K562 (cell line): Measurements from ENCODE around the gene LAPTM5. TPM values are rescaled to one million over a fixed set of nuclear protein-coding genes. Genes with fewer than 3 reads are reported as not detected.
A peak's percentile ranks its signal among the peaks of the same experiment; 100 is the strongest.

Source experiments
- CBX8 ChIP-seq: fragments of 200-600 bp; sonication (generic); IDR thresholded peaks from 2 replicates; pipeline ENCODE4 v1.6.1; 2012; ENCODE audit warnings: borderline replicate concordance, mixed run types, low read depth, mild to moderate bottlenecking, moderate library complexity, mixed read lengths, low read length, control low read depth, inconsistent platforms; ENCODE audit not compliant: poor library complexity, severe bottlenecking; ENCODE audit errors: extremely low read depth
- CHD2 ChIP-seq: IDR thresholded peaks from 2 replicates; pipeline ENCODE4 v1.6.1; 2011; ENCODE audit warnings: low read depth, low read length
- CTBP1 ChIP-seq: fragments of 450-650 bp; IDR thresholded peaks from 2 replicates; pipeline ENCODE4 v1.6.1; 2016; ENCODE audit warnings: borderline replicate concordance
- ESRRB ChIP-seq: fragments of 250-450 bp; sonication (Bioruptor Pico); IDR thresholded peaks from 2 replicates; pipeline ENCODE4 v1.5.0; 2020; ENCODE audit warnings: mild to moderate bottlenecking, moderate library complexity, borderline replicate concordance
- GABPB1 ChIP-seq: sonication (generic); formaldehyde crosslinking; IDR thresholded peaks from 2 replicates; pipeline ENCODE4 v1.8.0; 2022; ENCODE audit warnings: mild to moderate bottlenecking, missing genetic modification reagents
- HNRNPUL1 ChIP-seq: fragments of 200-400 bp; formaldehyde crosslinking; IDR thresholded peaks from 2 replicates; pipeline ENCODE4 v1.6.1; 2017; ENCODE audit warnings: low read length
- MAFG ChIP-seq: fragments of 450-650 bp; conservative IDR thresholded peaks from 2 replicates; pipeline ENCODE4 v1.6.1; 2016; ENCODE audit warnings: missing genetic modification characterization, missing compliant biosample characterization
- MAZ ChIP-seq, 2 experiments: fragments of 450-650 bp in 1 of 2; sonication (generic) in 1 of 2; formaldehyde crosslinking; IDR thresholded peaks in 1 of 2; conservative IDR thresholded peaks in 1 of 2; 2 replicates each; pipeline versions ENCODE4 v1.4.0 to v1.5.0; 2020; ENCODE audit warnings: mild to moderate bottlenecking in 1 of 2, missing genetic modification reagents in 1 of 2
- MEF2A ChIP-seq: IDR thresholded peaks from 2 replicates; pipeline ENCODE4 v1.6.1; 2011; ENCODE audit warnings: low read depth, mild to moderate bottlenecking, low read length, moderate library complexity; ENCODE audit not compliant: control insufficient read depth
- NELFE ChIP-seq: IDR thresholded peaks from 2 replicates; pipeline ENCODE4 v1.6.1; 2011; ENCODE audit warnings: mild to moderate bottlenecking; ENCODE audit not compliant: insufficient read depth, insufficient read length
- NFATC3 ChIP-seq: fragments of 450-650 bp; IDR thresholded peaks from 2 replicates; pipeline ENCODE4 v1.6.1; 2017; ENCODE audit warnings: mild to moderate bottlenecking
- PKNOX1 ChIP-seq: fragments of 450-650 bp; IDR thresholded peaks from 2 replicates; pipeline ENCODE4 v1.6.1; 2016
- PRMT5 ChIP-seq: sonication (generic); formaldehyde crosslinking; IDR thresholded peaks from 2 replicates; pipeline ENCODE4 v1.5.0; 2020; ENCODE audit warnings: missing genetic modification reagents
- SMAD4 ChIP-seq: fragments of 250-450 bp; sonication (Bioruptor Pico); conservative IDR thresholded peaks from 2 replicates; pipeline ENCODE4 v1.8.0; 2021; ENCODE audit warnings: inconsistent platforms, mild to moderate bottlenecking, moderate library complexity
- SP2 ChIP-seq: IDR thresholded peaks from 2 replicates; pipeline ENCODE4 v1.6.1; 2011; ENCODE audit warnings: mild to moderate bottlenecking, low read depth, low read length, moderate library complexity; ENCODE audit not compliant: poor library complexity, severe bottlenecking; ENCODE audit errors: extremely low read depth
- TEAD4 ChIP-seq, 2 experiments: sonication (generic) in 1 of 2; formaldehyde crosslinking in 1 of 2; IDR thresholded peaks; 2 replicates each; pipeline versions ENCODE4 v1.6.1 to v1.8.0; 2012 to 2022; ENCODE audit warnings: borderline replicate concordance in 1 of 2, inconsistent platforms in 1 of 2, low read length in 1 of 2, mild to moderate bottlenecking in 1 of 2, missing genetic modification reagents in 1 of 2
- ZBTB7A ChIP-seq: IDR thresholded peaks from 2 replicates; pipeline ENCODE4 v1.6.1; 2011; ENCODE audit warnings: low read depth, mild to moderate bottlenecking, low read length, moderate library complexity, borderline replicate concordance; ENCODE audit not compliant: control insufficient read depth
- ZNF212 ChIP-seq: fragments of 450-650 bp; formaldehyde crosslinking; IDR thresholded peaks from 2 replicates; pipeline ENCODE4 v1.4.0; 2020; ENCODE audit warnings: mild to moderate bottlenecking
- ZNF431 ChIP-seq: sonication (generic); formaldehyde crosslinking; IDR thresholded peaks from 2 replicates; pipeline ENCODE4 v1.8.0; 2022; ENCODE audit warnings: mild to moderate bottlenecking, missing genetic modification reagents
- ZNF436 ChIP-seq: fragments of 250-450, 450-650 bp; sonication (Bioruptor Pico); formaldehyde crosslinking; IDR thresholded peaks from 2 replicates; pipeline ENCODE4 v1.7.0; 2020; ENCODE audit warnings: mild to moderate bottlenecking
- polyA plus RNA-seq, 8 experiments: library from polyadenylated mRNA; depleted of rRNA in 4 of 8; stranded (reverse) in 5 of 8; unstranded in 3 of 8; fragments of >200 nt; fragmentation: Nextera tagmentation in 2 of 8; fragmentation: Illumina TruSeq in 1 of 8; extraction: Ambion mirVana in 2 of 8; extraction: Trizol in 1 of 8; gene quantifications; 2 replicates each; pipeline versions ENCODE4 v1.2.1 to v1.2.3, GENCODE V29; 2011 to 2014; ENCODE audit warnings: inconsistent platforms in 1 of 8, missing spikeins in 1 of 8
- total RNA-seq, 7 experiments: library from RNA; depleted of rRNA in 6 of 7; stranded (reverse); fragments of >200 nt in 6 of 7; fragmentation: Illumina TruSeq in 2 of 7; extraction: Trizol in 2 of 7; gene quantifications; 2 replicates each; pipeline versions ENCODE4 v1.2.1 to v1.2.3, GENCODE V29; 2011 to 2021; ENCODE audit warnings: low replicate concordance in 1 of 7

Gene LAPTM5
- total and polyA plus RNA-seq, 9 of the 15 experiments (the other 6 are each of a cell fraction or from before 2014, with no cell fraction given) = 2.4 to 47.3 (median 20.3) TPM

- no peak for TF ChIP-seq SP2
- TF ChIP-seq PKNOX1 = no peak
- no peak for TF ChIP-seq MEF2A
- TF ChIP-seq ESRRB (CRISPR knock-in tag) = no peak
- TF ChIP-seq ZNF436 (CRISPR knock-in tag) = no peak
- TF ChIP-seq TEAD4 (IDR thresholded peaks at IDR 0.05; ENCODE audit: low read length) = no peak
- no peak for TF ChIP-seq TEAD4 (CRISPR knock-in tag; IDR thresholded peaks at IDR 0.05; ENCODE audit: borderline replicate concordance)
- no peak for TF ChIP-seq NFATC3
- TF ChIP-seq MAZ (CRISPR knock-in tag; conservative IDR thresholded peaks at IDR 0.05 in 1 of 2, IDR thresholded peaks at IDR 0.05 in 1 of 2) = peak; percentile 8 to 58; a peak in 2 of 4 replicates
- TF ChIP-seq CTBP1 = no peak; the same call in 1 of the 2 replicates
- TF ChIP-seq ZNF431 = no peak
- TF ChIP-seq HNRNPUL1 = no peak
- no peak for TF ChIP-seq NELFE
- peak; percentile 41; the same call in 1 of the 2 replicates for TF ChIP-seq SMAD4 (CRISPR knock-in tag)
- no peak for TF ChIP-seq GABPB1
- TF ChIP-seq CHD2 = no peak
- TF ChIP-seq ZBTB7A = 0 out of 2 replicates have a peak, but pooled peaks have one; percentile 3
- TF ChIP-seq MAFG (tag) = no peak
- TF ChIP-seq CBX8 = no peak
- TF ChIP-seq ZNF212 (CRISPR knock-in tag) = no peak
- no peak for TF ChIP-seq PRMT5 (CRISPR knock-in tag)
Measured at GRCh38 chr1:30732277-30732996, 25.1 kb downstream of the LAPTM5 start (continued).
